K562 (cell line): Measurements from ENCODE around the gene DAPK1. TPM values are rescaled to one million over a fixed set of nuclear protein-coding genes. Genes with fewer than 3 reads are reported as not detected.

Experiments used
- BCL6 ChIP-seq: fragments of 250-450 bp; sonication (Bioruptor Pico); IDR thresholded peaks from 2 replicates; pipeline ENCODE4 v1.4.0; 2020
- ESRRB ChIP-seq: fragments of 250-450 bp; sonication (Bioruptor Pico); IDR thresholded peaks from 2 replicates; pipeline ENCODE4 v1.5.0; 2020; ENCODE audit warnings: mild to moderate bottlenecking, moderate library complexity, borderline replicate concordance
- EZH2 ChIP-seq: IDR thresholded peaks from 2 replicates; pipeline ENCODE4 v1.6.1; 2012; ENCODE audit warnings: low read depth, mild to moderate bottlenecking, inconsistent platforms, low read length, borderline replicate concordance
- FOSL1 ChIP-seq: fragments of 200-800 bp; sonication (Bioruptor generic); conservative IDR thresholded peaks from 2 replicates; pipeline ENCODE4 v1.6.1; 2016; ENCODE audit warnings: missing genetic modification characterization, missing compliant biosample characterization
- GATAD2A ChIP-seq: fragments of 450-650 bp; IDR thresholded peaks from 2 replicates; pipeline ENCODE4 v1.6.1; 2017
- MAZ ChIP-seq, 2 experiments: fragments of 450-650 bp in 1 of 2; sonication (generic) in 1 of 2; formaldehyde crosslinking; IDR thresholded peaks in 1 of 2; conservative IDR thresholded peaks in 1 of 2; 2 replicates each; pipeline versions ENCODE4 v1.4.0 to v1.5.0; 2020; ENCODE audit warnings: mild to moderate bottlenecking in 1 of 2, missing genetic modification reagents in 1 of 2
- MYC ChIP-seq, 2 experiments: fragments of 250-450 bp in 1 of 2; sonication (Bioruptor Pico) in 1 of 2; IDR thresholded peaks; 2 replicates each; pipeline versions ENCODE4 v1.5.1 to v1.6.1; 2012 to 2021; ENCODE audit warnings: low read depth in 2 of 2, borderline replicate concordance in 1 of 2, improper control_type of control experiment in 1 of 2, low read length in 1 of 2, mild to moderate bottlenecking in 1 of 2, moderate library complexity in 1 of 2
- NFE2L1 ChIP-seq: fragments of 450-650 bp; IDR thresholded peaks from 2 replicates; pipeline ENCODE4 v1.6.1; 2016; ENCODE audit warnings: missing genetic modification characterization, low read depth, mild to moderate bottlenecking, missing compliant biosample characterization, moderate library complexity, borderline replicate concordance
- NR2C2 ChIP-seq, 2 experiments: fragments of 200-800 bp in 1 of 2; sonication (Bioruptor generic) in 1 of 2; sonication (generic) in 1 of 2; formaldehyde crosslinking in 1 of 2; IDR thresholded peaks; 2 replicates each; pipeline versions ENCODE4 v1.6.1 to v1.8.0; 2016 to 2022; ENCODE audit warnings: mild to moderate bottlenecking in 1 of 2, missing compliant biosample characterization in 1 of 2, missing genetic modification characterization in 1 of 2, missing genetic modification reagents in 1 of 2
- SOX6 ChIP-seq: fragments of 450-650 bp; IDR thresholded peaks from 2 replicates; pipeline ENCODE4 v1.6.1; 2014; ENCODE audit warnings: mild to moderate bottlenecking
- TOE1 ChIP-seq, 2 experiments: fragments of 450-650 bp in 1 of 2; sonication (generic) in 1 of 2; formaldehyde crosslinking in 1 of 2; IDR thresholded peaks; 2 replicates each; pipeline versions ENCODE4 v1.7.1 to v1.8.0; 2016 to 2022; ENCODE audit warnings: borderline replicate concordance in 2 of 2, mild to moderate bottlenecking in 2 of 2, antibody characterized with exemption in 1 of 2, inconsistent platforms in 1 of 2, low read depth in 1 of 2, missing genetic modification reagents in 1 of 2, moderate library complexity in 1 of 2
- ZNF316 ChIP-seq: fragments of 450-650 bp; IDR thresholded peaks from 2 replicates; pipeline ENCODE4 v1.6.1; 2016
- polyA plus RNA-seq, 8 experiments: library from polyadenylated mRNA; depleted of rRNA in 4 of 8; stranded (reverse) in 5 of 8; unstranded in 3 of 8; fragments of >200 nt; fragmentation: Nextera tagmentation in 2 of 8; fragmentation: Illumina TruSeq in 1 of 8; extraction: Ambion mirVana in 2 of 8; extraction: Trizol in 1 of 8; gene quantifications; 2 replicates each; pipeline versions ENCODE4 v1.2.1 to v1.2.3, GENCODE V29; 2011 to 2014; ENCODE audit warnings: inconsistent platforms in 1 of 8, missing spikeins in 1 of 8
- total RNA-seq, 7 experiments: library from RNA; depleted of rRNA in 6 of 7; stranded (reverse); fragments of >200 nt in 6 of 7; fragmentation: Illumina TruSeq in 2 of 7; extraction: Trizol in 2 of 7; gene quantifications; 2 replicates each; pipeline versions ENCODE4 v1.2.1 to v1.2.3, GENCODE V29; 2011 to 2021; ENCODE audit warnings: low replicate concordance in 1 of 7
- TF ChIP-seq, protein P1 (sequence below): fragments of 450-650 bp; IDR thresholded peaks from 2 replicates; pipeline ENCODE4 v1.6.1; 2016; ENCODE audit warnings: mild to moderate bottlenecking, moderate library complexity
- TF ChIP-seq, protein P2 (sequence below): fragments of 200-800 bp; sonication (Bioruptor generic); IDR thresholded peaks from 2 replicates; pipeline ENCODE4 v1.6.1; 2017; ENCODE audit warnings: missing genetic modification characterization, missing compliant biosample characterization

The DAPK1 gene
- total and polyA plus RNA-seq, 9 of the 15 experiments (the other 6 are each of a cell fraction or from before 2014, with no cell fraction given) = 1.7 to 26.4 (median 15.8) TPM

DNA sequence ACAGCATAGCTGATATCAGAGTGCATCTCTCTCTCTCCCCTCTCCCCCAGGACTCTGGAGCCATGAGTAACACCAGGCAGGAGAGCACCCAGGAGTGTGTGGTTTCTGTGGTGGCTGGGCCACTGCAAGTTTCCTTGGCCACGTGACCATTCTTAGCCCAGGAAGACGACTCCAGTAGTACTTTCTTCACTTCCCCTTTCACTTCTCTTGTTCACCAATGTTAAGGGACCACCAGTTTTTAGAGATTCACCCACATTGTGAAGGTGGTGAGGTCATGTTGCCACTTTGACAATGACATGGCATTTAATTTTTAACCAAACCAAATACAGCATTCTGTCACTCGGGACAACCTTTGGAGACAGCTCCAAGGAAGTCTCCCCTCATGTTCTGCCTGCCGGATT is 17.9 kb upstream of the DAPK1 start (continued):
- TF ChIP-seq, protein P1, sequence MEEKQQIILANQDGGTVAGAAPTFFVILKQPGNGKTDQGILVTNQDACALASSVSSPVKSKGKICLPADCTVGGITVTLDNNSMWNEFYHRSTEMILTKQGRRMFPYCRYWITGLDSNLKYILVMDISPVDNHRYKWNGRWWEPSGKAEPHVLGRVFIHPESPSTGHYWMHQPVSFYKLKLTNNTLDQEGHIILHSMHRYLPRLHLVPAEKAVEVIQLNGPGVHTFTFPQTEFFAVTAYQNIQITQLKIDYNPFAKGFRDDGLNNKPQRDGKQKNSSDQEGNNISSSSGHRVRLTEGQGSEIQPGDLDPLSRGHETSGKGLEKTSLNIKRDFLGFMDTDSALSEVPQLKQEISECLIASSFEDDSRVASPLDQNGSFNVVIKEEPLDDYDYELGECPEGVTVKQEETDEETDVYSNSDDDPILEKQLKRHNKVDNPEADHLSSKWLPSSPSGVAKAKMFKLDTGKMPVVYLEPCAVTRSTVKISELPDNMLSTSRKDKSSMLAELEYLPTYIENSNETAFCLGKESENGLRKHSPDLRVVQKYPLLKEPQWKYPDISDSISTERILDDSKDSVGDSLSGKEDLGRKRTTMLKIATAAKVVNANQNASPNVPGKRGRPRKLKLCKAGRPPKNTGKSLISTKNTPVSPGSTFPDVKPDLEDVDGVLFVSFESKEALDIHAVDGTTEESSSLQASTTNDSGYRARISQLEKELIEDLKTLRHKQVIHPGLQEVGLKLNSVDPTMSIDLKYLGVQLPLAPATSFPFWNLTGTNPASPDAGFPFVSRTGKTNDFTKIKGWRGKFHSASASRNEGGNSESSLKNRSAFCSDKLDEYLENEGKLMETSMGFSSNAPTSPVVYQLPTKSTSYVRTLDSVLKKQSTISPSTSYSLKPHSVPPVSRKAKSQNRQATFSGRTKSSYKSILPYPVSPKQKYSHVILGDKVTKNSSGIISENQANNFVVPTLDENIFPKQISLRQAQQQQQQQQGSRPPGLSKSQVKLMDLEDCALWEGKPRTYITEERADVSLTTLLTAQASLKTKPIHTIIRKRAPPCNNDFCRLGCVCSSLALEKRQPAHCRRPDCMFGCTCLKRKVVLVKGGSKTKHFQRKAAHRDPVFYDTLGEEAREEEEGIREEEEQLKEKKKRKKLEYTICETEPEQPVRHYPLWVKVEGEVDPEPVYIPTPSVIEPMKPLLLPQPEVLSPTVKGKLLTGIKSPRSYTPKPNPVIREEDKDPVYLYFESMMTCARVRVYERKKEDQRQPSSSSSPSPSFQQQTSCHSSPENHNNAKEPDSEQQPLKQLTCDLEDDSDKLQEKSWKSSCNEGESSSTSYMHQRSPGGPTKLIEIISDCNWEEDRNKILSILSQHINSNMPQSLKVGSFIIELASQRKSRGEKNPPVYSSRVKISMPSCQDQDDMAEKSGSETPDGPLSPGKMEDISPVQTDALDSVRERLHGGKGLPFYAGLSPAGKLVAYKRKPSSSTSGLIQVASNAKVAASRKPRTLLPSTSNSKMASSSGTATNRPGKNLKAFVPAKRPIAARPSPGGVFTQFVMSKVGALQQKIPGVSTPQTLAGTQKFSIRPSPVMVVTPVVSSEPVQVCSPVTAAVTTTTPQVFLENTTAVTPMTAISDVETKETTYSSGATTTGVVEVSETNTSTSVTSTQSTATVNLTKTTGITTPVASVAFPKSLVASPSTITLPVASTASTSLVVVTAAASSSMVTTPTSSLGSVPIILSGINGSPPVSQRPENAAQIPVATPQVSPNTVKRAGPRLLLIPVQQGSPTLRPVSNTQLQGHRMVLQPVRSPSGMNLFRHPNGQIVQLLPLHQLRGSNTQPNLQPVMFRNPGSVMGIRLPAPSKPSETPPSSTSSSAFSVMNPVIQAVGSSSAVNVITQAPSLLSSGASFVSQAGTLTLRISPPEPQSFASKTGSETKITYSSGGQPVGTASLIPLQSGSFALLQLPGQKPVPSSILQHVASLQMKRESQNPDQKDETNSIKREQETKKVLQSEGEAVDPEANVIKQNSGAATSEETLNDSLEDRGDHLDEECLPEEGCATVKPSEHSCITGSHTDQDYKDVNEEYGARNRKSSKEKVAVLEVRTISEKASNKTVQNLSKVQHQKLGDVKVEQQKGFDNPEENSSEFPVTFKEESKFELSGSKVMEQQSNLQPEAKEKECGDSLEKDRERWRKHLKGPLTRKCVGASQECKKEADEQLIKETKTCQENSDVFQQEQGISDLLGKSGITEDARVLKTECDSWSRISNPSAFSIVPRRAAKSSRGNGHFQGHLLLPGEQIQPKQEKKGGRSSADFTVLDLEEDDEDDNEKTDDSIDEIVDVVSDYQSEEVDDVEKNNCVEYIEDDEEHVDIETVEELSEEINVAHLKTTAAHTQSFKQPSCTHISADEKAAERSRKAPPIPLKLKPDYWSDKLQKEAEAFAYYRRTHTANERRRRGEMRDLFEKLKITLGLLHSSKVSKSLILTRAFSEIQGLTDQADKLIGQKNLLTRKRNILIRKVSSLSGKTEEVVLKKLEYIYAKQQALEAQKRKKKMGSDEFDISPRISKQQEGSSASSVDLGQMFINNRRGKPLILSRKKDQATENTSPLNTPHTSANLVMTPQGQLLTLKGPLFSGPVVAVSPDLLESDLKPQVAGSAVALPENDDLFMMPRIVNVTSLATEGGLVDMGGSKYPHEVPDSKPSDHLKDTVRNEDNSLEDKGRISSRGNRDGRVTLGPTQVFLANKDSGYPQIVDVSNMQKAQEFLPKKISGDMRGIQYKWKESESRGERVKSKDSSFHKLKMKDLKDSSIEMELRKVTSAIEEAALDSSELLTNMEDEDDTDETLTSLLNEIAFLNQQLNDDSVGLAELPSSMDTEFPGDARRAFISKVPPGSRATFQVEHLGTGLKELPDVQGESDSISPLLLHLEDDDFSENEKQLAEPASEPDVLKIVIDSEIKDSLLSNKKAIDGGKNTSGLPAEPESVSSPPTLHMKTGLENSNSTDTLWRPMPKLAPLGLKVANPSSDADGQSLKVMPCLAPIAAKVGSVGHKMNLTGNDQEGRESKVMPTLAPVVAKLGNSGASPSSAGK = peak; percentile 29; the same call in 1 of the 2 replicates
- TF ChIP-seq GATAD2A (no peak), SOX6 (peak; percentile 17; the same call in 1 of the 2 replicates), MYC (IDR thresholded peaks at IDR 0.05; ENCODE audit: low read depth, low read length) (0 out of 2 replicates have a peak, but pooled peaks have one; percentile 27), MYC (CRISPR knock-in tag; IDR thresholded peaks at IDR 0.05; ENCODE audit: borderline replicate concordance, low read depth) (no peak), EZH2 (no peak), BCL6 (CRISPR knock-in tag) (no peak), NR2C2 (CRISPR knock-in tag; IDR thresholded peaks at IDR 0.05) (no peak), NR2C2 (tag; IDR thresholded peaks at IDR 0.05) (peak; percentile 10; the same call in 1 of the 2 replicates), ESRRB (CRISPR knock-in tag) (no peak), FOSL1 (peak; percentile 61), ZNF316 (peak; percentile 43), TOE1 (IDR thresholded peaks at IDR 0.05; ENCODE audit: borderline replicate concordance) (peak; percentile 78; the same call in 1 of the 2 replicates), TOE1 (CRISPR knock-in tag; IDR thresholded peaks at IDR 0.05; ENCODE audit: borderline replicate concordance, low read depth) (no peak), NFE2L1 (peak; percentile 43; the same call in 1 of the 2 replicates), MAZ (CRISPR knock-in tag; conservative IDR thresholded peaks at IDR 0.05 in 1 of 2, IDR thresholded peaks at IDR 0.05 in 1 of 2) (peak; percentile 28 to 43; a peak in 1 of 4 replicates)
- TF ChIP-seq, protein P2, sequence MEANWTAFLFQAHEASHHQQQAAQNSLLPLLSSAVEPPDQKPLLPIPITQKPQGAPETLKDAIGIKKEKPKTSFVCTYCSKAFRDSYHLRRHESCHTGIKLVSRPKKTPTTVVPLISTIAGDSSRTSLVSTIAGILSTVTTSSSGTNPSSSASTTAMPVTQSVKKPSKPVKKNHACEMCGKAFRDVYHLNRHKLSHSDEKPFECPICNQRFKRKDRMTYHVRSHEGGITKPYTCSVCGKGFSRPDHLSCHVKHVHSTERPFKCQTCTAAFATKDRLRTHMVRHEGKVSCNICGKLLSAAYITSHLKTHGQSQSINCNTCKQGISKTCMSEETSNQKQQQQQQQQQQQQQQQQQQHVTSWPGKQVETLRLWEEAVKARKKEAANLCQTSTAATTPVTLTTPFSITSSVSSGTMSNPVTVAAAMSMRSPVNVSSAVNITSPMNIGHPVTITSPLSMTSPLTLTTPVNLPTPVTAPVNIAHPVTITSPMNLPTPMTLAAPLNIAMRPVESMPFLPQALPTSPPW (CRISPR knock-in tag) = peak; percentile 14; the same call in 1 of the 2 replicates
